CD4-positive, alpha-beta T cell treated with Interferon alpha-2 for 1 hour (primary cell): Measurements from ENCODE around the gene NEB.
"Not testable (repeated sequence)": the region's sequence is repeated elsewhere in the genome, so short reads cannot be mapped to it uniquely, and the experiment has no call there.

Experiments used
- DNase-seq, 2 donors: peaks; one replicate each; pipeline ENCODE4 v3.0.0-alpha.2; 2020 to 2022

The NEB gene

GRCh38 chr2:151760139-151760650 lies 25.9 kb upstream of the NEB start:
- DNase-seq = no peak

DNA sequence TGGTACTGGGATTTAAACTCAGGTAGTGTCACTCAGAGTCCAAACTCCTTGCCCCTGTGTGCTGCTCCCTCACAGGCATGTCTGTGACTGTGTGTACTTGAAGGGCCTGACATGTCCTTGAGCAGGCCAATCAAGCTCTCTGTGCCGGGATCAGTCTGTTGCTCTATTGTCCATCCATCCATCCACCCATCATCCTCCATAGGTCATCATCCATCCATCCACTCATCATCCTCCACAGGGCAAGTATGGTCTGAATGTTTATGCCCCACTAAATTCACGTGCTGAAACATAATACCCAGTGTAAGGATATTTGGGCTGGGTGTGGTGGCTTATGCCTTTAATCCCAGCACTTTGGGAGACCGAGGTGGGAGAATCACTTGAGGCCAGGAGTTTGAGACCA lies 24.5 kb upstream of the NEB start:
- DNase-seq = no peak

DNA sequence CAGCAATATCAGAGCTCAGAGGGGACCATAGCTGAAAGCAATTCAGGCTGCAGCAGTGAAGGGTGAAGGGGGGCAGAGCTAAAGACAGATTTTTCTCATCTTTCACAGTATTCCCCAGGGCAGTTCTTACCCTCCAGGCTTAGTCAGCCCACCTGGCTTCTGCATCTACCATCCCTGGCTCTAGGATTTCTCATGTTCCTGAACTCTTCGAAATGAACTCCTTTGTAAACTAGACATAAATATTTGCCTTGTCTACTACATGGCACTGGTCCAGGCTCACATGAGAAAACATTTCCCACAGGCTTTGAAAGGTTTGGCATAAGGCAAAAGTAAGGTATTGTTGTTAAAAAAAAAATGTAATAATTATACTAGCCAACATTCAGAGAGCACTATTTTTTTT lies 23.6 kb upstream of the NEB start:
- DNase-seq = no peak

DNA sequence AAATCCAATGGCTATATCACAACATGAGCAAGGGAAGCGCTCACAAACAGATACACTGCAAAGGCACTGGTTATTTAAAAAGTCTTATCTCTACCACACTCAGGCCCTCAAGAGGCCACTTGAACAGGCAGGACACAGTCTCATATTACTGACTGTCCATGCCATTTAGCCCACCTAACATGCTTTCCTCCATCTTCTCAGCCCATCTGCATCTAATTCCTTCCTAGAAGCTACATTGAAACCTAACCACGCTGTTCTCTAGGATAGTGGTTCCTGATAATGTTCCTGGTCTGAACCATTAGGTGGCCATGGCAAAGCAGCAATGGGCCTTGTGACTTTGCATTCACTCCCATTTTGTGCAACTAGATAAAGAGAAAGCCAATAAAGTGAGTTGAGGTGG lies 22.5 kb upstream of the NEB start:
- DNase-seq = no peak

DNA sequence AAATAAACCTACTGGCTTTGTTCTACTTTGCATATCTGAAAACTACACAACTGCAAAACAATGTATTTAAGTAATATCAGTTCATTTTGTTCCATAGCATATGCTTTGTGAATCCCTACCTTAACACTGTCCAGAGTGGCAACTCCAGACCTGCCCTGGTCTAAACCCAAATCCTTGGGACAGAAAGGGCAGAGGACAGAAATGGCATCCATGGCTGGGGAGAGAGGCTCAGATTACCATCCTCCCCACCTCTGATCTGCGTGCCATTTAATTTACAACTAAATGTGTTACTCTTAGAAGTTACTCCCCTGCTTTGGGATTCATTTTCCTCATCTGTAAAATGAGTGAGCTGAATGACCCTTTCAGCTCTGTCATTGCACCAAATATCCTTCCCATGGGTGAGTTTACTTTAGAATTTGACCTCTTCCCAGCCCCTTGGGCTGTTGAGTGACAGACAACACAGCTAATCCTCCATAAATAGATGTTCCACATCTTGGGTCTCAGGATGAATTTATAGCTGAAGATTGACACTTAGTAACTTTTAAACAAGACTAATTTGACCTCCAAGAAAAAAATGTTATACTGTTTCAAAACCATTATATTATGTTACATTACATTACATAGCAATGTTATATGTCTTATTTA lies 20.1 kb upstream of the NEB start:
- no peak for DNase-seq

DNA sequence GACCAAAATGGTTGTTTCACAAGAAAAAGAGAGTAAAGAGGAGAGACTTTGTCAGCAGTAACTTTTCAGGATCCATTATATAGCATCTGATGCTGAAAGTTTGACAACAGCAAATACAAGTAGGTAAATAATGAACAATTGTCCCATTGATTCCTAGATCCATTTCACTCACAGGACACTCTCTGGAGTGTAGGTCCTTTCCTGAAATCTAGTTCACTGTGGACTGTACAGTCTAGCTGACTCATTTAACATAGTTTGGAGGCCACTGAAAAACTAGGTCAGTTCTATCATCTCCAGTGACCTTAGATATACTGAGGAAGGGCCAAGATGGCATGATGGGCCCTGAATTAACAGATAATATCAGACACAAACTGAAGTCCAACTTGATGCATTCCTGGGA lies 19.3 kb upstream of the NEB start:
- DNase-seq = no peak

DNA sequence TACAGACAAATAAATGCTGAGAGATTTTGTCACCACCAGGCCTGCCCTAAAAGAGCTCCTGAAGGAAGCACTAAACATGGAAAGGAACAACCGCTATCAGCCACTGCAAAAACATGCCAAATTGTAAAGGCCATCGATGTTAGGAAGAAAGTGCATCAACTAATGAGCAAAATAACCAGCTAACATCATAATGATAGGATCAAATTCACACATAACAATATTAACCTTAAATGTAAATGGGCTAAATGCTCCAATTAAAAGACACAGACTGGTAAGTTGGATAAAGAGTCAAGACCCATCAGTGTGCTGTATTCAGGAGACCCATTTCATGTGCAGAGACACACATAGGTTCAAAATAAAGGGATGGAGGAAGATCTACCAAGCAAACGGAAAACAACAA lies 11.0 kb upstream of the NEB start:
- DNase-seq = not testable (repeated sequence)

DNA sequence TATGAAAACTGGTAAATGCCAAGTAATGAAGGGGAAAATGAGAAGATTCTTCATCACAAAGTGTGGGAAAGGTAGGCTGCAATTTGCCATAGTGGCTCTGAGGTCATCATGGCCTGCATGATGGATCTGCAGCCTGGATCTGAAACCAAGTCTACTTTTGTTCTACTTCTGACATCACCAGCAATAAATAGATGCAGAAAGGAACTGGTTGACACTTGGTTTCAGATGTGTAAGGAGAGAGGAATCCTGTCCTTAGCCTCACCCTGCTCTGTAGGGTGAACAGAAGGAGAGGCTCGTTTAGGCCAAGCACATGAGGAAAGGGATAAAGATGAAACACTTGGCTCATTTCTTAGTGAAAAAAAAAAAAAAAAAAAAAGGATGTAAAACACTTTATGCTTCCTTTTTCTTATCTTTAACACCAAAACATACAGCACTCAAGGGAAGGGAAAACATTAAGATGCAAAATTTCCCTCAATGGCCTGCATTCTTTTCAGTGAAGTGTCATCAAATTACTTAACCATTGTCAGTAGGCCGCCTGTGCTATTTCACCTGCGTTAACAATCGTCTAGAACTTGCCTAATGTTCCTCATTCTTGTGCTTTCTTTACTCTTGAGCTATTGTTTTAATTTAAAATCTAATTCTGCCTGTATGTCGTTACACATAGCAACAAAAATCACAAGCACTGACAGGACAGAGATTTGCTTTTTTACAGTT lies 3.9 kb downstream of the NEB start:
- no peak for DNase-seq

- DNase-seq = no peak
Observed at GRCh38 chr2:151729837-151730236, 4.4 kb downstream of the NEB start.

DNA sequence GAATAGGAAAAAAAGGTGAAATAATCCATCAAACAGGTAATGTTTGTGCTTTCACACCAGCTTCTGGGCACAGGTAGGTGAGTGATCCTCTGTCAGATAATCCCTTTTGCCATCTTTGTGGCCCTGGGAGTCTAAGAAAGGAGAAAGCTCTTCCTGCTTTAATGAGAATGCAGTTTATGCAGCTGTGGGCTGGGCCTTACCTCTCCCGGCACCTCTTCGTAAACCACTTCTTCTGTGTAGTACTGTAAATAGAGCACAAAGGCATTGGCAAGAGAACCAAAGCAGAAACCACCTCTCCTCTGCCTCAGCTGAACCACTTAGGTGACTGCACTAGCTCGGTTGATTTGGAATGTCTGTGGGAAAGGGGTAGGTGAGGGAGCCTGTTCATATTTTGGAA lies 4.9 kb downstream of the NEB start:
- no peak for DNase-seq

DNA sequence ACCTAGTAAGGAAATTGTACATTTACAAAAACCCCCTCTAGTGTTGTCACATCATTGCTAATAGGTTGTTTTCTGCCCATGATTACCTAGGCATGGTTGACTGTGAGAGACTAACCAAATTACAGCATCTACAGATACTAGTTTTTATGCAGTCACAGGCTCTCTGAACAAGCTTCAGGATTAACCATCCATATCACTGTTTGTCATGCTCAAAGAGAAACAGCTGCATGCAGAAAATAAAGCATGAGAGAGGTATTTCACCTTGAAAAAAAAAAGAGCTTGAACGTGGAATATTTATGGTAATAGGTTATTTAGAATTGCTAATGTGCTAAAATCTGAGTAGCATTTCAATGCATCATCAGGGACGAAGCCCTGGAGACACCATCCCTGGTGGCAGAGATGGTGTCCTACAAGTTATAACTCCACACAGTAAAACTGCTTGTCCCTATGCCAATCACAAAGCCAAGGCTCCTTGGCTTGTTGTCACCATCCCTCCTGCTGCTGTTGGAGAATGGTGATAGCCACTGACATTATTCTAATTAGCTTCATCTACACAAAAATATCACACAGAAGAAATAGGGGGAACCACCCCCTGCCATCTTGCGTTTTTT lies 5.4 kb downstream of the NEB start:
- no peak for DNase-seq

GRCh38 chr2:151727593-151728552 lies 6.4 kb downstream of the NEB start:
- DNase-seq = no peak

DNA sequence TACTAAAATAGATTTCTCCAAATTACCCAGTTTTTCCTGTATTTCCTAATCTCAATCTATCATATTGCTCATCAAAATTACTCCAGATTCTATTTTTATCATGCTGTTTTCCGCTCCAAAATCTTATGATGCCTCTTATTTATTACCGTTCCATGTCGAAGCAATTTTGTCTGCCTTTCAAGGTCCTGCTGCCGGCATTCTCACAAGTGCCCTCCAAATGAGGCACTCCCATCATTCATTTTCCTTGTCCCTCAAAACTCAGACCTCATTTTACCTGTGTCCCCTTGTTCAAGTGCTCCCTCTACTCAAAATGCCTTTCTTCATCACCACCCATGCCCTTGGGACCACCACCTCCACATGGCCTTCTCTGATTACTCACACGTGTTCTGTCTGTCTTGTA lies 13.1 kb downstream of the NEB start:
- DNase-seq = no peak

DNA sequence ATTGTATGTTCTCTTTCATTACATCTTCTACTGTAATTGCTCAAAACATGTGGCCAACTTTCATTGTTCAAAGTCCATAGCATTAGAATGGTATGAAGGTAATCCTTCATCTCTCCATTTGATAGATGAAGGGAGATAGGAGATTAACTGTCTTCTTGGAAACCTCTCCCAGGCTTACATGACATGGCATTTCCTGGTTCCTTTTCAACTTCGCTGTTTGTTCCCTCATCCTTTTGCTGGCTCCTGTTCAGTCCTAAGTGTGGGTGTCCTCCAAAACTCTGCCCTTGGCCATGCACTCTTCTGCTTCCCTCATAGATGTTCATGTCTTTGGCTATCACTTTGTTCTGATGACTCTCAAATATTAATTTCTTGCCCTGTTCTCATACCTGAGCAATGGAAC lies 13.8 kb downstream of the NEB start:
- no peak for DNase-seq

GRCh38 chr2:151718796-151719195 lies 15.5 kb downstream of the NEB start:
- no peak for DNase-seq

DNA sequence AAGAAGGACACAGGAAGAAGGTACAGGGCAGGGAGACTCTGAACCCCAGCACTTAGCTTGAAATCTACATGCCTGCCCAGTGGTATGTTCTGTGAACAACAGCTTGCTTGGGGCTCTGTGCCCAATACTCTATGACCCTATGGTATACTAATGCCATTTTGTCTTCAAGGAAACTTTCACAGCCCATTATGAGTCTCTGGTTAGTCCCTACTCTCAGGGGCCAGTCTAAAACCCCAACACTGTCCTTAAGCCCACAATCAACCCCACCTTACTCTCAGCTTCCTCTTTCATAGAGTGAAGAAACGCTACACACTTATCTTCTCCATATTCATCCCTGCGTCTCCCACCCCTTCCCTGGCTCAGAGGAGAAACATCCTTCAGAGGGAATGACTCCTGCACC lies 16.0 kb downstream of the NEB start:
- no peak for DNase-seq

DNA sequence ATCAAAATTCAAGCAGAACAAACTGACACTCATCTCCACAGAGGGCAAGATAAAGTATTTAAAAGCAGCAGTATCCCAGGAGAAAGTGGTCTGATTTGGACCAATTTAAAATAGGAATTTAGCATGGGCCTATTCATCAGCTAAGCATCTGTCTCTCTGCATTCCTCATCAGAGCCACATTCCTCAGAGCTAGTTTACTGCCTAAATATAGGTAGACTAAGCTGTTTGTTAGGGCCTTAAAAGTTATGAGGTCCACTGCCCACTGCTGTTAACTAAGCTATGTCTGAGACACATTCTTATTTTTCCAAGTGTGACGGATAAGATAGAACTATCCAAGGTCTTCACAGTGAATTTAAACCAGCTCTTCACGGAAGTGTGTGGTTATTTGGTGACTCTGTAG lies 17.6 kb downstream of the NEB start:
- no peak for DNase-seq

GRCh38 chr2:151713291-151713903 lies 20.9 kb downstream of the NEB start:
- DNase-seq = no peak

DNA sequence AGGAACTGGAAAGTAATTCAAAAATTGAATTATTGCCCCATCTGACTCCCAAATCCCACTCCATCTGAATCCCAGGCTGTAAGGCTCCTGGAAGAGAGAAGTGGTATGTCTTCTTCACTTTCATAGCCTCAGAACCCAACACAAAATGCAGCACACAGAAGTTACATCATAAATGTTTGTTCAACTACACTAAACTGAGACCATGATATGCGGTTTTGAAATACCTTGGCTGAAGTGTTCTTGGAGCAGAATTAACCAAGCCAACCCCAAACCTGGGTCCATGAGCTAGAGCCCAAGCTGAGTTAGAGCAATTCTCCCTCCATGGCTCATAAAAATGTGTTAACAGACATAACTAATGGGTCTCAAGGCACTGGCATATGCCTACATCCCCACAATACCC lies 23.3 kb downstream of the NEB start:
- no peak for DNase-seq

GRCh38 chr2:151708788-151709187 lies 25.5 kb downstream of the NEB start:
- DNase-seq = no peak

- no peak for DNase-seq
Observed at GRCh38 chr2:151707857-151708256, 26.4 kb downstream of the NEB start.

DNA sequence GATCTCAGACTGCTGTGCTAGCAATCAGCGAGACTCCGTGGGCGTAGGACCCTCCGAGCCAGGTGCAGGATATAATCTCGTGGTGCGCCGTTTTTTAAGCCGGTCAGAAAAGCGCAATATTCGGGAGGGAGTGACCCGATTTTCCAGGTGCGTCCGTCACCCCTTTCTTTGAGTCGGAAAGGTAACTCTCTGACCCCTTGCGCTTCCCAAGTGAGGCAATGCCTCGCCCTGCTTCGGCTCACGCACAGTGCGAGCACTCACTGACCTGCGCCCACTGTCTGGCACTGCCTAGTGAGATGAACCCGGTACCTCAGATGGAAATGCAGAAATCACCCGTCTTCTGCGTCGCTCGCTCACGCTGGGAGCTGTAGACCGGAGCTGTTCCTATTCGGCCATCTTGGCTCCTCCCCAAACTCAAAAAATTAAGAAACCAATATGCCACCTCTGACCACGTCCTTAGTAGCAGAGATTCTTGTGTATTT lies 29.8 kb downstream of the NEB start:
- DNase-seq = not testable (repeated sequence)
